GM21515 (cell line): ENCODE results near the gene SPRYD7.
"Not testable (repeated sequence)": the region's sequence is repeated elsewhere in the genome, so short reads cannot be mapped to it uniquely, and the experiment has no call there.

Experiments used
- ATAC-seq: cut with Tn5 transposase; IDR thresholded peaks from one replicate; pipeline ENCODE4 v1.9.1; 2021; ENCODE audit not compliant: unreplicated experiment

SPRYD7 gene, protein sequence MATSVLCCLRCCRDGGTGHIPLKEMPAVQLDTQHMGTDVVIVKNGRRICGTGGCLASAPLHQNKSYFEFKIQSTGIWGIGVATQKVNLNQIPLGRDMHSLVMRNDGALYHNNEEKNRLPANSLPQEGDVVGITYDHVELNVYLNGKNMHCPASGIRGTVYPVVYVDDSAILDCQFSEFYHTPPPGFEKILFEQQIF

GRCh38 chr13:49936075-49936967, at the start of gene SPRYD7:
SPRYD7 (minus strand) TSS chr13:49936340; CDS start chr13:49936235, 105 bp downstream.
- ATAC-seq, result peak; percentile 99

- ATAC-seq, result no peak
Measured at GRCh38 chr13:49985129-49985528, 49.0 kb upstream of the SPRYD7 start.

- no peak for ATAC-seq
Measured at GRCh38 chr13:49980266-49980665, 44.1 kb upstream of the SPRYD7 start.

GRCh38 chr13:49977992-49978391, 41.9 kb upstream of the SPRYD7 start:
- ATAC-seq, result no peak

DNA sequence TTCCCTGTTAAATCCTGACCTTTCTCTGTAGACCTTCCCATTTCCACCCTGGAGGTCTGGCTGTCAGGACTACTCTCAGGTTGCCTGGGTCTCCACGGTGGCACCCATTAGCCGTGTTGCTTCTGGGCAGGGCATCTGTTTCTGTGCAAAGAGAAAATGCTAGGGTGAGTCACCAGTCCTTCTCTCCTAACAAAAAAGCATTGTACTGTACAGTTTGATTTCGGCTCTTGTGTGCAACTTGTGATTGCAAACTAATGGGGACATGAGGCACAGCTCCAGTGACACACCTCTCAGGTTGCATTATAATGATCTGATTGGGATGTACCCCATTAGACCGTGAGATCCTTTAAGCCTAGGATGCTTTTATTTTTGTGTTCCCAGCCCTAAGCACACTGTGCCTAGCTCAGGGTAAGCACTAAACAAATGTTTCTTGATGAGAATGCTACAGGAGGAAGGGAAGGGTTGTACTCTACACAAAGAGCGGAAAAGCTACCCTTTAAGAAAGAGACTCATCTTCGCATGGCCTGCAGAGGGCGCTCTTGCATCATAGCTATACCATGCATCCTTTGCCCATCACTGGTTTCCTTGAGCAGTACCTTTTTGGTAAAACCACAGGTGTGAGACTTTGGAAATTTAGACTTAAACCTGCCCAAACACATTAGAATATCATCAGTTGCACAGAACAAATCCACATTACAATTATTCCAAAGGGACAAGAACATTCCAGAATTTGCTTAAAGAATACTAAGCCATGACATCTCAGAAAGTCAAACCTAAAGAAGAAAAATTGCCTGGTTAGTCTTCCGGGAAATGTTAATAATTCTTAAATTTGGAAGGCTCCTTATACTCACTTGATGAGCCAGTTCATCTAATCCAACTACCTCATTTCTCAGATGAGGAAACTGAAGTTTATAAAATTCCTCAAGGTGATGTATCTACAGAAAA, 40.4 kb upstream of the SPRYD7 start:
- ATAC-seq, result no peak

GRCh38 chr13:49975826-49976225, 39.7 kb upstream of the SPRYD7 start:
- no peak for ATAC-seq

DNA sequence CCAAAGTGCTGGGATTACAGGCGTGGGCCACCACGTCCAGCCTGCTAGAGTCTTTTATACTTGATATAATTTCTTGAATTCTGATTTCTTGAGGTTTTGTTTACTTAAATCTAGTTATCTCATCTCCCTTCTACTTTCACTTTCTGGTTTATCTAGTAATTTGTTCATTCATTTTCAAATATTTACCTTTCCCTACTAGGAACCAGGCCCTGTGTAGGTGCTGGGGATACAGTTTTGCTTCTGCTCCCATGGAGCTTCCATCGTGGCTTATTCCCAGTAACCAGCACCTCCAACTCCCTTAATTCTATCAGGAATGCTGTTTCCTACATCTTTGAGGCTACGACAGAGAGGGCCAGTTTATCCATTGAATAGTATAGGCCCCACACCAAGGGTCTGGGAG, 36.6 kb upstream of the SPRYD7 start:
- no peak for ATAC-seq

DNA sequence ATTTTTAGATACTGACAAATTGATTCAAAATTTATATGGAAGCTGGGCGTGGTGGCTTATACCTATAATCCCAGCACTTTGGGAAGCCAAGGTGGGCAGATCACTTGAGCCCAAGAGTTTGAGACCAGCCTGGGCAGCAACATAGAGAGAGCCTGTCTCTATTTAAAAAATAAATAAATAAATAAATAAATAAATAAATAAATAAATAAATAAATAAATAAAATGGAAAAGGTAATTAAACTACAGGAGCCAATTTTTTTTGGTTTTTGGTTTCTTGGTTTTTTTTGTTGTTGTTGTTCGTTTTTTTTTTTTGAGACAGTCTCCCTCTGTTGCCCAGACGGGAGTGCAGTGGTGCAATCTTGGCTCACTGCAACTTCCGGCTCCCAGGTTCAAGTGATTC, 31.3 kb upstream of the SPRYD7 start:
- no peak for ATAC-seq

- ATAC-seq, result no peak
Measured at GRCh38 chr13:49958321-49958720, 22.2 kb upstream of the SPRYD7 start.

DNA sequence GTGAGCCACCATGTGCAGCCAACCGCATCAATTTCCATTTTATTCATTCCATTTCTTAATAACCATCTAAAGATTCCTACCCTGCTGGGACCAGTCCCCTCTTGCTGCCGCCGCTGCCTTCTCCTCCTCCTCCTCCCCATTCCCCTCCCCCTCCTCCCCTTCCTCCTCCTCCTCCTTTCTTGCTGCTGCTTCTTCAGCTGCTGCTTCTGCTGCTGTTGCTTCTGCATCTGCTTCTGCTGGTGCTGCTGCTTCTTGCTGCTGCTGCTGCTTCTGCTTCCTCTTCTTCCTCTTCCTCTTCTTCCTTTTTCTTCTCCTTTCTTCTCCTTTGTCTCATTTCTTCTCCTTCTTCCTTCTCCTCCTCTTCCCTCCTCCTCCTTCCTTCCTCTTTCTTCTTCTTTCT, 20.0 kb upstream of the SPRYD7 start:
- no peak for ATAC-seq

DNA sequence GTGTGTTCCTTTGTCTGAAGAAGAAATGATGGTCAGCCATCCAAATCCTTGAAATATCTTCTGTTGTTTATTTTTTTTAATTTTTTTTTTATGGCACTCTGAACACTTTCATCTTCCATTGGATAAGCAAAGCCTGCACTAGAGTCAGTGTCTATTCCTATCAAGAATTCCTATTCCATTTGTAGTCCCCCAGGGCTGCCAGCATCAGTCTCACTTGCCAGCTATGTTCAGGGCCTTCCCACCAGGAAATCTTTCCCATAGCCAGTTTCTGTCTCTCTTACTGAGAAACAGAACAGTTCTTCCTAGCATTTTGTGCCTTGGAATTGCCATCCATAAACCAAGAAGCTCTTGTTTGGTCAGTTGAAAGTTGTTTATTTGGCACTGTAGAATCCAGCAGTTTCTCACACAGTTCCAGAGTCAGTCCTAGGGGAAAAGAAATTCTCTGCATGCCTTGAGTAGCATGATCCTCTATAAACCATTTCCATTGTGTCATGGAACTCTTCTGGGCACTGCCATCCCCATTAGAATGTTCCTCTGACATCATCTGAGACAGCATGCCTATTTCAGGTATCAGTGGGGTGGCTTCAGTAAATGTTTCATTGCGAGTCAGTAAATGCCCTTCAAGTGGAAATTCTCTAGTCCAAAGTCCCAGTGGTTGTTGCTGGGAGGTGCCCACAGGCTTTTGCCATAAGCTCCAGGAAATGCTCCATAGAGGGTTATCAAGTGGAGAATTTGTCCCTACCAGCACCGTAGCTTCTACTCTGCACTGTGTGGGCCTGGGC, 18.7 kb upstream of the SPRYD7 start:
- no peak for ATAC-seq

- no peak for ATAC-seq
Measured at GRCh38 chr13:49953560-49953959, 17.4 kb upstream of the SPRYD7 start.

GRCh38 chr13:49951754-49952535, 15.8 kb upstream of the SPRYD7 start:
- no peak for ATAC-seq

GRCh38 chr13:49948777-49949270, 12.7 kb upstream of the SPRYD7 start:
- not testable (repeated sequence) for ATAC-seq

DNA sequence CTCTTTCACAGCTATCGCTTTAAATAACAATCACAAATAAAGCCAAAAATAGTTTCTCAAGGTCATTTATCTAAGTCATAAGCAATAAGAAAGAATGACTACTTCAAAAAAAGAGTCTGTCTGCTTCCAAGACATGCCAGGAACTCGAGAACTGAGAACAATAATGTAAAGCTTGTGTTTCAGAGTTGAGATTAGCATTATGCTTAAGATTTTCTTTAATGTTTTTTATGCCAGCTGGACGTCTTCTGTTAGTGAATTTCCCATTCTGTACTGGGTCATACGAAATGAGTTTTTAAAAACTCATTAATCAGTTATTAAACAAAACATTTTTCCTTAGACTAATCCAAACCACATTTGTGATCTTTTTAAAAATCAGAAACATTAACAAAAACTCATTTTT, 3.2 kb upstream of the SPRYD7 start:
- ATAC-seq, result no peak

DNA sequence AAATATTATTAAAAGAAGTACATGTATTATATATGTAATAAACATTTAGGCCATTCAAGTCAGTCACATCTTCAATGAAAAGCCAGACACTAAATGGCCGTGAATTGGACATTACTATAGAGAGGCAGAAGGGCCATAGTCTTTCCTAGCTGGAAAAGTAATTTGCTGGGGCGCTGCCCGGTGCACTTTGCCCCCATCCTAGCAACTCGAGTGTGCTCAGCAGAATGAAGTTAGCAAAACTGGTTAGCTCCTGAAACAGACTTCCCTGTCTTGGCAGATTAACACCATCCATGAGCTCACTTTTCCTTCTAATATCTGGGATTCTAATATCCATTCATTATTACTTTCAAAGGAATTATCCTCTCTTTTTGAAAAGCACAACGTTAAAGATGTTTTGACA, 2.8 kb upstream of the SPRYD7 start:
- no peak for ATAC-seq

DNA sequence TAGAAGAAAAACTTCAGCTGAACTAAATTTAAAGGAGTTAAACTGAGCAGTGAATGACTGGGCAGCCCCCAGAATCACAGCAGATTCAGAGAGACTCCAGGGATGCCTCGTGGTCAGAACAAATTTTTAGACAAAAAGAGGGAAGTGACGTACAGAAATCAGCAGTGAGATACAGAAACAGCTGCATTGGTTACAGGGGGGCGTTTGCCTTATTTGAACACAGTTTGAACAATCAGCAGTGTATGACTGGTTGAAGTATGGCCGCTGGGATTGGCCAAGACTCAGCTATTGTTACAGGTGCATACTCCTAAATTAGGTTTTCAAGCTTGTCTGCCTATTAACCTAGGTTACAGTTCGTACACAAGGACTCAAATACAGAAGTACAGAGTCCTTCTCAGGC, 2.2 kb upstream of the SPRYD7 start:
- ATAC-seq, result no peak

DNA sequence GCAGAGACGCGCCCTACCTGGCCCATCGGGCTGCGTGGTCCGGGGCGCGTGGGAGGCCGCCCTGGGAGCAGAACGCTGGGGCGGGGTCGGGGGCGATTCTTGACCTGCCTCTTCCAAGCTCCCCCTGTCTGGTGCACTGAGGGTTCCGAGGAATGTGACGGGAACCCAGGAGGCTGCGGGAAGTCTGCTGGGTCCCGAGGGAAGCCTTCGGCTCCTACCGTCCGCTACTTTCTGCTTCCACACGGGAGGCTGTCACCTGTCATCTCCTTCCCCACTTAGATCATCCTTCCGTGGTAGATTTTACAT, 781 bp upstream of the SPRYD7 start:
- peak; percentile 19 for ATAC-seq

GRCh38 chr13:49935171-49936074, 717 bp downstream of the SPRYD7 start:
- ATAC-seq, result peak; percentile 27
